T-cell (primary cell): ENCODE results near the gene GLG1. TPM values are rescaled to one million over a fixed set of nuclear protein-coding genes. Genes with fewer than 3 reads are reported as not detected.

Experiments
- ATAC-seq, 4 experiments: fragments of 200-7000 bp in 3 of 4; fragments of 150-1000 bp in 1 of 4; cut with Tn5 transposase; replicated peaks in 1 of 4; 1 replicate in 3 of 4; 2 replicates in 1 of 4; pipeline ENCODE4 v1.10.0; 2021; ENCODE audit warnings: moderate library complexity in 3 of 4, mild to moderate bottlenecking in 2 of 4, moderate number of reproducible peaks in 1 of 4
- CTCF ChIA-PET, 2 donors: fragments of 300-600 bp; sonication (Branson Sonifier 250); formaldehyde crosslinking; loops; one replicate each; lab custom pipeline; 2022; ENCODE audit warnings: antibody characterized with exemption in 2 of 2; lab: Charles Lee
- POLR2A ChIA-PET, 2 donors: fragments of 300-600 bp; sonication (Branson Sonifier 250); formaldehyde crosslinking; loops; one replicate each; lab custom pipeline; 2022; ENCODE audit warnings: antibody characterized with exemption in 2 of 2; lab: Charles Lee
- DNase-seq, 35 experiments: peaks; one replicate each; pipeline versions ENCODE4 v3.0.0 to v3.0.0-alpha.2; 2013 to 2023
- H3K27ac ChIP-seq: one replicate; pipeline ENCODE4 v1.5.1; 2013; ENCODE audit warnings: low read length
- H3K27me3 ChIP-seq, 2 experiments: replicated peaks in 1 of 2; 1 replicate in 1 of 2; 2 replicates in 1 of 2; pipeline versions ENCODE4 v1.6.1 to v1.7.0; 2013; ENCODE audit warnings: low read length in 1 of 2, mixed read lengths in 1 of 2; ENCODE audit not compliant: control insufficient read depth in 2 of 2, insufficient read depth in 2 of 2; ENCODE audit errors: extremely low read depth in 1 of 2
- H3K36me3 ChIP-seq, 2 donors: 1 replicate in 1 of 2; 2 replicates in 1 of 2; pipeline versions ENCODE4 v1.6.1 to v1.7.0; 2013; ENCODE audit warnings: low read length in 1 of 2; ENCODE audit not compliant: control insufficient read depth in 2 of 2, insufficient read depth in 1 of 2; ENCODE audit errors: extremely low read depth in 1 of 2
- H3K4me1 ChIP-seq, 2 experiments: 1 replicate in 1 of 2; 2 replicates in 1 of 2; pipeline versions ENCODE4 v1.6.1 to v1.7.0; 2013; ENCODE audit warnings: low read length in 2 of 2, mixed read lengths in 1 of 2; ENCODE audit not compliant: insufficient read depth in 2 of 2, control insufficient read depth in 1 of 2; ENCODE audit errors: extremely low read depth in 1 of 2
- H3K4me3 ChIP-seq, 2 donors: 1 replicate in 1 of 2; 2 replicates in 1 of 2; pipeline versions ENCODE4 v1.5.1 to v1.7.0; 2013; ENCODE audit warnings: mild to moderate bottlenecking in 2 of 2, low read length in 1 of 2, moderate library complexity in 1 of 2; ENCODE audit not compliant: control insufficient read depth in 1 of 2; ENCODE audit errors: extremely low read depth in 1 of 2
- H3K9me3 ChIP-seq: 2 replicates; pipeline ENCODE4 v1.7.0; 2013
- H3K27ac Mint-ChIP-seq, 2 donors: one replicate each; pipeline ENCODE4 v1.8.0; 2020 to 2021; ENCODE audit warnings: mild to moderate bottlenecking in 2 of 2, mixed read lengths in 2 of 2
- H3K27me3 Mint-ChIP-seq, 2 donors: one replicate each; pipeline ENCODE4 v1.8.0; 2021 to 2022; ENCODE audit warnings: mixed read lengths in 2 of 2
- H3K36me3 Mint-ChIP-seq: one replicate; pipeline ENCODE4 v1.8.0; 2021; ENCODE audit warnings: mixed read lengths
- H3K4me1 Mint-ChIP-seq, 3 donors: one replicate each; pipeline ENCODE4 v1.8.0; 2020 to 2022; ENCODE audit warnings: mixed read lengths in 3 of 3, mild to moderate bottlenecking in 1 of 3
- H3K4me3 Mint-ChIP-seq, 3 donors: one replicate each; pipeline ENCODE4 v1.8.0; 2020 to 2022; ENCODE audit warnings: mild to moderate bottlenecking in 3 of 3, mixed read lengths in 3 of 3, moderate library complexity in 3 of 3
- H3K9me3 Mint-ChIP-seq, 3 donors: one replicate each; pipeline ENCODE4 v1.8.0; 2020 to 2022; ENCODE audit warnings: mixed read lengths in 3 of 3
- WGBS: methylation state at CpG from one replicate; pipeline ENCODE4 v1.1.5; 2013; ENCODE audit warnings: missing lambda C conversion rate; ENCODE audit not compliant: insufficient coverage; 5-methylcytosine and 5-hydroxymethylcytosine counted together
- total RNA-seq, 35 experiments: library from RNA in 6 of 35; stranded (reverse) in 6 of 35; fragments of 120-200 nt in 1 of 35; gene quantifications; one replicate each; pipeline versions ENCODE4 v1.2.1 to v1.2.4 and lab custom pipeline; 2013 to 2026

Gene GLG1
- total RNA-seq, 5 donors from 2014 or later (not counting 1 experiment from before 2014, with no cell fraction given), result 159 to 216 (median 167) TPM

- CTCF ChIA-PET, result no interaction called here
- Mint-ChIP-seq H3K4me3 (no peak overlapping the region), H3K9me3 (no peaks in the 10 kb centered on the region), H3K27ac (peak overlapping the region in 1 of 2 donors; percentile 4), H3K36me3 (peaks cover 27% of the 10 kb centered on the region), H3K27me3 (no peaks in the 10 kb centered on the region), H3K4me1 (peaks cover 5 to 14% (median 13%) of the 10 kb centered on the region in 3 donors)
- no CpG with 5 or more reads among the region's 3 CpGs for WGBS
- Histone ChIP-seq H3K4me1 (no peaks in the 10 kb centered on the region), H3K27ac (no peak overlapping the region), H3K4me3 (no peak overlapping the region), H3K36me3 (peaks cover 7 to 56% of the 10 kb centered on the region in 2 donors), H3K27me3 (no peaks in the 10 kb centered on the region), H3K9me3 (no peaks in the 10 kb centered on the region)
- POLR2A ChIA-PET, result no interaction called here
- ATAC-seq (no peak), DNase-seq (no peak)
Measured at GRCh38 chr16:74497761-74498160, 109.2 kb downstream of the GLG1 start.

- peaks cover 3 to 8% (median 5%) of the 10 kb centered on the region in 3 donors for H3K4me1 Mint-ChIP-seq
- no peaks in the 10 kb centered on the region for H3K27me3 Mint-ChIP-seq
- Histone ChIP-seq H3K27me3 (no peaks in the 10 kb centered on the region), H3K36me3 (peaks cover 15 to 57% of the 10 kb centered on the region in 2 donors), H3K9me3 (no peaks in the 10 kb centered on the region), H3K27ac (no peak overlapping the region), H3K4me1 (no peaks in the 10 kb centered on the region), H3K4me3 (no peak overlapping the region)
- no peak for ATAC-seq
- H3K4me3 Mint-ChIP-seq, result no peak overlapping the region
- peaks cover 26% of the 10 kb centered on the region for H3K36me3 Mint-ChIP-seq
- CTCF ChIA-PET, result interaction anchor here in 1 of 2 donors (0.5 kb wide), 1 partner anchor 58 kb away, joined by 5 read pairs; no protein-coding TSS in a partner anchor
- WGBS, result 100% methylated on average over 1 of the region's 3 CpGs
- DNase-seq, result no peak
- no peaks in the 10 kb centered on the region for H3K9me3 Mint-ChIP-seq
- POLR2A ChIA-PET, result no interaction called here
- no peak overlapping the region for H3K27ac Mint-ChIP-seq
Measured at GRCh38 chr16:74496054-74496453, 110.9 kb downstream of the GLG1 start.

GRCh38 chr16:74492976-74493375, 113.9 kb downstream of the GLG1 start:
- Histone ChIP-seq H3K4me1 (no peaks in the 10 kb centered on the region), H3K9me3 (no peaks in the 10 kb centered on the region), H3K36me3 (peaks cover 12 to 71% of the 10 kb centered on the region in 2 donors), H3K27me3 (no peaks in the 10 kb centered on the region), H3K27ac (no peak overlapping the region), H3K4me3 (no peak overlapping the region)
- 100% methylated on average over 7 of the region's 10 CpGs for WGBS
- ChIA-PET POLR2A (no interaction called here), CTCF (interaction anchor here in 1 of 2 donors (0.5 kb wide), 1 partner anchor 17 kb away, joined by 5 read pairs; no protein-coding TSS in a partner anchor)
- Mint-ChIP-seq H3K27ac (no peak overlapping the region), H3K4me3 (no peak overlapping the region), H3K4me1 (peaks cover 1 to 3% (median 3%) of the 10 kb centered on the region in 3 donors), H3K27me3 (no peaks in the 10 kb centered on the region), H3K9me3 (no peaks in the 10 kb centered on the region), H3K36me3 (peaks cover 41% of the 10 kb centered on the region)
- DNase-seq, result no peak
- no peak for ATAC-seq

GRCh38 chr16:74487634-74488495, 119.0 kb downstream of the GLG1 start:
- peaks cover 0 to 5% of the 10 kb centered on the region in 2 experiments for H3K4me1 ChIP-seq
- no peaks in the 10 kb centered on the region for H3K27me3 Mint-ChIP-seq

DNA sequence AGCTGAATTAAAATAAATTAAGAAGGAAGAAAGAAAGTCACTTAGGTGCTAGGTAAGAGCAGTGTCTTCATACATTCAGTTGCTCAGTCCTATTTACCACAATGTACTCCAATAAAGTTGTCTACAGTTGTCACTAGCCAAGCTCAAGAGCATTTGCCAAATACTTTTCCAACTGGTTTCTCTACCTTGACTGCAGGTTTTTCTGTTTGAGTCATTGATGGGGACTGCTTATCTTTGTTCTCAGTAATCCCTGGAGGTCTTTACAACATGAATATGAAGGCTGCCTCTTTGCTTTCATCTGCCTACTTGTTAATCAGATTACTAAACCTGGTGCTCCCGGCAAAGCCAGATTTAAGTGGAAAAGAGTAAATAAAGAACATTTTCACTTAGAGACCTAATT, 121.0 kb downstream of the GLG1 start:
- peaks cover 53% of the 10 kb centered on the region for H3K36me3 Mint-ChIP-seq

More at GRCh38 chr16:74487634-74488495, 119.0 kb downstream of the GLG1 start:
- peaks cover 0 to 12% (median 4%) of the 10 kb centered on the region in 3 donors for H3K4me1 Mint-ChIP-seq
- WGBS, result 92% methylated on average over 2 of the region's 9 CpGs
- CTCF ChIA-PET, result no interaction called here
- H3K27ac Mint-ChIP-seq, result no peak overlapping the region
- H3K9me3 Mint-ChIP-seq, result no peaks in the 10 kb centered on the region
- H3K4me3 ChIP-seq, result no peak overlapping the region
- H3K9me3 ChIP-seq, result no peaks in the 10 kb centered on the region
- no peak overlapping the region for H3K27ac ChIP-seq
- POLR2A ChIA-PET, result no interaction called here
- DNase-seq (no peak), ATAC-seq (no peak)
- no peaks in the 10 kb centered on the region for H3K27me3 ChIP-seq
- H3K4me3 Mint-ChIP-seq, result no peak overlapping the region
- H3K36me3 ChIP-seq, result peaks cover 15 to 84% of the 10 kb centered on the region in 2 donors
- peaks cover 52% of the 10 kb centered on the region for H3K36me3 Mint-ChIP-seq

DNA sequence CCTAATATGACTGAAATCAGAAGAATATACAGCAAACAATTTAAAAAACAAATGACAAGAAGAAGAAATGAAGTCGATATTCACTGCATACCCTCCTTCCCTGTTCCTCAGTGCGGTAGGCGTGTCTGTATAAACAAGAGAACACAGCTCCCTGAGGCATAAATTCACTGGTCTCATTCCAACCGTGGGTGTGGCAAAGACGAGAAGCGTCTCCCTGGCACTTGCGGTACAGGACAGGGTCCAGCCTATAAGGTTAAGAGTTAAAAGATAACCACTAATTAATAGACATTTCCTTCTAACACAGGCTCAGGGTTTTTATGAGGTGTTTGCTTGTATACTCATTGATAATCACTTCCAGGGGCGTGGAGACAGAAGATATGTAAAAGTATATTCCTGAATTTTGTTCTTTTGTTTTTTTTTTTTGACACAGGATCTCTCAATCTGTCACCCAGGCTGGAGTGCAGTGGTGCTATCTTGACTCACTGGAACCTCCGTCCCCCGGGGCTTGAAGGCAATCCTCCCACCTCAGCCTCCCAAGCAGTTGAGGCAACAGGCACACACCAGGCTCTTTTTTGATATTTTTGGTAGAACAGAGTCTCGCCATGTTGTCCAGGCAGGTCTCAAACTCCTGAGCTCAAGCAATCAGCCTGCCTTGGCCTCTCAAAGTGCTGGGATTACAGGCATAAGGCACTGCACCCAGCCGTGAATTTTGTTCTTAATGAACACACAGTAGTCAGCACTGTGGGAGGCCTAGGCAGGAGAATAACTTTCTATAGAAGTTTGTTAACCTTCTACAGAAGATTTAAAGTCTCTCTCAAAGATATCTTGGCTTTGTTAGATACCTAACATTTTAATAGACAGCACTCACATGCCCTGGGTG, 126.5 kb downstream of the GLG1 start:
- peaks cover 18 to 81% of the 10 kb centered on the region in 2 donors for H3K36me3 ChIP-seq
- 87% methylated on average over 3 of the region's 12 CpGs for WGBS
- Mint-ChIP-seq H3K36me3 (peaks cover 60% of the 10 kb centered on the region), H3K4me1 (peaks cover 0 to 6% (median 6%) of the 10 kb centered on the region in 3 donors), H3K27me3 (no peaks in the 10 kb centered on the region), H3K27ac (peak overlapping the region in 1 of 2 donors; percentile 69), H3K9me3 (no peaks in the 10 kb centered on the region), H3K4me3 (no peak overlapping the region)
- peaks cover 0 to 5% of the 10 kb centered on the region in 2 experiments for H3K4me1 ChIP-seq
- no peak overlapping the region for H3K27ac ChIP-seq
- H3K27me3 ChIP-seq, result no peaks in the 10 kb centered on the region
- H3K4me3 ChIP-seq, result no peak overlapping the region
- ATAC-seq, result no peak
- POLR2A ChIA-PET, result no interaction called here
- DNase-seq, result no peak
- no peaks in the 10 kb centered on the region for H3K9me3 ChIP-seq
- CTCF ChIA-PET, result interaction anchor here in 1 of 2 donors (0.9 kb wide), 1 partner anchor 915 kb away, joined by 3 read pairs; no protein-coding TSS in a partner anchor

More for the DNA sequence above, 121.0 kb downstream of the GLG1 start:
- ATAC-seq, result no peak
- H3K4me1 ChIP-seq, result peaks cover 0 to 5% of the 10 kb centered on the region in 2 experiments
- ChIA-PET POLR2A (interaction anchor here in 1 of 2 donors (0.5 kb wide), 1 partner anchor 129 kb away, joined by 4 read pairs; no protein-coding TSS in a partner anchor), CTCF (no interaction called here)
- DNase-seq, result no peak
- Mint-ChIP-seq H3K4me3 (no peak overlapping the region), H3K27me3 (no peaks in the 10 kb centered on the region), H3K4me1 (peaks cover 0 to 11% (median 4%) of the 10 kb centered on the region in 3 donors), H3K27ac (peak overlapping the region in 1 of 2 donors; percentile 19), H3K9me3 (no peaks in the 10 kb centered on the region)
- H3K4me3 ChIP-seq, result no peak overlapping the region
- H3K27ac ChIP-seq, result no peak overlapping the region
- no peaks in the 10 kb centered on the region for H3K9me3 ChIP-seq
- H3K36me3 ChIP-seq, result peaks cover 11 to 85% of the 10 kb centered on the region in 2 donors
- no CpG with 5 or more reads among the region's 1 CpG for WGBS
- H3K27me3 ChIP-seq, result no peaks in the 10 kb centered on the region
